ENCODE measurements around the gene SEC11A.
"Not testable (repeated sequence)": the region's sequence is repeated elsewhere in the genome, so short reads cannot be mapped to it uniquely, and the experiment has no call there.

SEC11A gene

DNA sequence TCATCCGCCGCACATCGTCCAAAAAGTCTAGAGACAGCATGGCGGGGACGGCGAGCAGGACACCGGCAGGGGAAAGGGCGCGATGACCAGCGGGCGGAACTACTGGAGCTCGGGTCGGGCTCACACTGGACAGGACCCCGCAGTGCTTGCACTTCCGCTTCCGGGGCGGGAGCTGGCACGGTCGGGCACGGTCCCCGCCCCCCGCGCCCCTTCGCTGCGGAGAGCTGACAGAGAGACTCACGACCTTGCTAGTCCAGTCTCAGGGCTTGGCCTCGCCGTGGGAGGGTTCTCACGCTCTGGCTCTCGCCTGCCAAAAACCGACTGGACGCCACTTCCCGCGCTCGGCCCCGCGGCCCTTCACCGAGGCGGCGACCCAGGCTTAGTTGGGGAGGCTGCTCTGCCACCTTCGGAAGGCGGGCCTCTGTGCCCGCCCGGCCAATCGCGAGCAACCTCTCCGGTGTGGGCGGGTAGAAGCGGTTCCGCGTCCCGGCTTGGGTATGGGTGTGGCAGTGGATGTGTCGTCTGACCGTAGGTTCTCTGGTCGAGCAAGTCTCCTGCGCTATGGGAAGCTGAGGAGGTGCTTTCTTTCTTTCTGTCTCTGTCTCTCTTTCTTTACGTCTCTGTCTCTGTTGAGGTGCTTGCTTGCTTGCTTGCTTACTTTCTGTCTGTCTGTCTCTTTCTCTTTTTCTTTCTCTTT is at the start of gene SEC11A:
Gene SEC11A, minus strand, starts transcription at position 104 of the 697 bp plus-strand sequence. Its CDS starts 64 bp downstream, at position 40.
- DNase-seq: peak; percentile 75

DNA sequence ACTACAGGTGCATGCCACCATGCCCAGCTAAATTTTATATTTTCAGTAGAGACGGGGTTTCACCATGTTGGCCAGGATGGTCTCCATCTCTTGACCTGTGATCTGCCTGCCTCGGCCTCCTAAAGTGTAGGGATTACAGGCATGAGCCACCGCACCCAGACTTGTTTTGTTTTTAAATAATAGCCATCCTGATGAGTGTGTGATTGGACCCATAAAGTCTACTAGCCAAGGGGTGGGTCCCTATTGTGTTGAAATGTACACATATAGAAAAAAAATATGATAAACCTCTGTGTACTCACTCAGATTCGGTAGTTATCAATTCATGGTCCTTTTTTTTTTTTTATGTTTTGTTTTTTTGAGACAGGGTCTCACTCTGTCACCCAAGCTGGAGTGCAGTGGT is 49.7 kb upstream of the SEC11A start:
- DNase-seq: no peak

DNA sequence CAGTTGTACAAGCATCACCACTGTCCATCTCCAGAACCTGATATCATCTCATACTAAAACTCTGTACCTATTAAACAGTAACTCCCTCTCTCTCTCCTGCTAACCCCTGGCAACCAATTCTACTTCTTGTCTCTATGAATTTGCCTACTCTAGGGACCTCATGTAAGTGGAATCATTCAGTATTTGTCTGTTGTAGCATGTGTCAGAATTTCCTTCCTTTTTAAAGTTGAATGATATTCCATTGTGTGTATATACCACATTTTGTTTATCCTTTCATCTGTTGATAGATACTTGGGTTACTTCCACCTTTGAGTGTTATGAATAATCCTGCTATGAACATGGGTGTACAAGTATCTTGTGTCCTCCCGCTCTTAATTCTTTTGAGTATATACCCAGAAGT is 49.0 kb upstream of the SEC11A start:
- DNase-seq: no peak

DNA sequence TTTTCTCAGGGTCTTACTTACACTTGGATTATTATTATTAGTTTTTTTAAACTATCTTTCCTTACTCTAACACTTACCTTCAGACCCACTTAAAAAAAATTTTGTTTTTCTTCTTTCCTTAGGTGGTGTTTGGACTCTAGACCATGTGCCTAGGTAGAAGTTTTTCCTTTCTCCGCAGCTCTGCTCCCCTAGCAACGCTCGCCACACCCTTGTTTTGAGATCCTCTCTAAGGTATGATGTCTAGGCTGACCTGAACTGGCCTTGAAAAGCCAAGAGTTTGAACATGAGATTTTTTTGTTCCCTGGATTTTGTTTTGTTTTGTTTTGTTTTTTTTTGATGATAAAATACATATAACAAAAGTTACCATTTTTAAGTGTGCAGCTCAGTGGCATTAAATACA is 48.6 kb upstream of the SEC11A start:
- DNase-seq: no peak

DNA sequence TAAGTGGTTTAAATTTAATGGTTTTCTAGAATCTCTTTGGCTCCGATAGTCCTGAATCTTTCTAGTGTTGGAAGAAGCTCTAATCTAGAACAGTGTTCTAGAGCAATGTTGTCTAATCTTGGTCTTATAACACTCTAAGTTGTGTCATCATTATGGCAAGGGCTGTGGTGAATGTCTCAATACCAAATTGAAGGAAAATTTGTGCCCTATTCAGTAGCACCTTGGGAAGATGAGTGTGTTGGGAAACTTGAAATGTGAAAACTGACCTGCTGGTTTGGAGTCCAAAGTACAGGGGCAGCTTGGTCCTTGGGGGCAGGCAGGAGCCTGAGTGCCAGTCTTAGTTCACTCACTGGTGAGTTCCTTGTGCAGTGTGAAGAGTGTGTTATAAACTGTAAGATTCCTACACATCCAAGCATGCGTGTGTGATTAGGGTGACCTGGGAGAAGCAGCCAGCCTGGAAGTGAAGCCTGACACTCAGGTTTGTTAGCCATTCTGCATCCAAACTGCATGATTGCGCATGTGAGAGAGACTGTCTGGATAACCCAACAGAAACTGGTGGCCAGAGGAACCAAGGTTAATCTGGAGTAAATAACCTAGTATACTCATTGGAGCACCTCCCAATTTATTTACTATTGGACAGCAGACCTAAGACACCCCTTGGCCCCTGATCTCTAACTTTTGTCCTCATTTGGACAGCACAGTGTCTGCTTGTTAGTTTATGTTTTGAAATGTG is 47.1 kb upstream of the SEC11A start:
- DNase-seq: no peak

DNA sequence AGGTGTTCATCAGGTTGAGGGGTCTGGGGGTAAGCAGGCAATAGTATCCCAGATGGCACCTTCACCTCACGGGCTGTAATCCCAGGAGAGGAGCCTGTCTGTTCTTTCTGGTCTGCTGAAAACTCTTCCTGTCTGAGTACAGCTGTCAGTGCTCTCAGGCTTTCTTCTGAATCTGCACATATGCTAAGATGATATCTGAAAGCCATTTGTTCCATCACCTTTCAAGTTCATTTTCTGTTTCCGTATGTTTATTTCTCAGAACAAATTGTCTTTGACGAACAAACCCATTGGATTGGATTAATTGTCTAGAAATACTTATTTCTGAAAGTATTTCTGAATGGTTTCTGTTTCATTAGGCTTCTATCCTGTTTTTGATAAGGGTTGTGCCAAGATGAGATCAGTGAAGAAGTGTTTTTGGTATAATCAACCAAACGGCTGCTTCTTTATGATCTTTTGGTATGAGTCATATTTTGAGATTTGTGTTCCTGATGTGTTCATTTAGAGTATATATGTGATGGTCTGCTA is 45.7 kb upstream of the SEC11A start:
- no peak for DNase-seq

DNA sequence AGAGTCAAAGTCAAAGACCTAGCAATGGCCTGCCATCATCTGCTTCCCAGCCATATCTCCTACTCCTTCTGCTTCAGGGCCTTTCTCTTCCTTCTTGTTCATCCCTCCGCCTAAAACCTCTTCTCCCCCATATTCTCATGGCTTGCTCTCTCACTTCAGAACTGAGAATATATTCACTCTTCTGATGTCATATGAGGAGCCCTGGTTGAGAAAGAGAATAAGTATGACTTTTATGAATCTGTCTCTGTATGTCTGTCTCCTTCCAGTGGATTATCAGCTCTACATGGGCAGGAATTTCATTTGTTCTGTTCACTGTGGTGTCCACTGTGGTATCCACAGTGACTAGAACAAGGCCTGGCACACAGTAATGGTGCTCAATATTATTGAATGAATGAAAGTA is 44.3 kb upstream of the SEC11A start:
- no peak for DNase-seq

DNA sequence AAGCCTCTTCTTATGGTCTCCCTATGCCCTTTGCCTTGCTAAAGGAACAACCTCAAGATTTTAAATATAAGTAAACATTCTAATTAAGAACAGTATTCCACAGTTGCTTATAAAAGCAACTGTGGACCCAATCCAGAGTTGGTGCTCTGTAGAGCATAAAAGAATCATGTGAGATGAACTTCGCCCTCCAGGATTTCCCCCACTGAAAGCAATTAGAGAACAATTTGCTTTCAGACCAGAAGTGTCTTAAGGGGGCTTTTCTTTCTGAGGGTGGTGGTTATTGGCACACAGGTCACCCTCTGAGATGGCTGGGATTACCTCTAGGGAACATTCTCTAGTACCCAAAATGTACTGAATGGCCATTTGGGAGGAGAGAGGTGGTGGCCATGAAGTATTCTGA is 43.1 kb upstream of the SEC11A start:
- DNase-seq: no peak

DNA sequence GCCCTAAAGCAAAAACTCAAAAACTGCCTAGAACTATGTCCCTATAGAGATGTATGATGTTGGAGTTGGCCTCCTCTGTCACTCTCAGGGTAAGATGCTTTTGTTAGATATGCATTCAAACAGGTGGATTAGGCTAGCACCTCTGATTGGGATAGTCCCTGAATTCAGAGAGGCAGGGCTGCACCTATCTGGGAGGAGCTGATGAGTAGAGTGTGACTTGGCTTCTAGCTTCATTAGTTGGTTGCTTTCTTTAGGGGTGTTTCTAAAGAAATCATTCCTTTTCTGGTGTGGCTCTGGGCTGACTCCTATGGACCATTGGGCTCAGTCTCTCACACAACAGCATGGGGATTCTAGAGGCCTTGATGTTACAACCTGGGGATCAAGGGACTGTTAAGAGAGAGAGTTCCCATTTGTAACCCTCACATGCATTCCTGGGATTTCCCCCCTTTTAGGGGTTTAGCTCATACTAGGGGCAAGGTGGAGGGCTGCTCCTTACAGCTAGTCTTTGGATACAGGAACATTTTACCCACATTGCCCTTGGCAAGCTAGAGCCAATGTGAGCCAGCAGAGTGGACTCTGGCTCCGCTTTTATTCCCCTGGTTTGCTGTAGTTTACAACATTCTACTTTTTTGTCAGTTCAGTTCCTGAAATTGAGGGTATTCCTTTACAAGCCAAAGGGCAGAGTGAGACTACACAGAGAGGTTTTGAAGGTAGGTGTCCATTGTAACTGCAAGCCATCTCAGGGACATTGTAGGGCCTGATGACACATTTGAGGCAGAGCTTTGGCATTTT is 40.0 kb upstream of the SEC11A start:
- no peak for DNase-seq

DNA sequence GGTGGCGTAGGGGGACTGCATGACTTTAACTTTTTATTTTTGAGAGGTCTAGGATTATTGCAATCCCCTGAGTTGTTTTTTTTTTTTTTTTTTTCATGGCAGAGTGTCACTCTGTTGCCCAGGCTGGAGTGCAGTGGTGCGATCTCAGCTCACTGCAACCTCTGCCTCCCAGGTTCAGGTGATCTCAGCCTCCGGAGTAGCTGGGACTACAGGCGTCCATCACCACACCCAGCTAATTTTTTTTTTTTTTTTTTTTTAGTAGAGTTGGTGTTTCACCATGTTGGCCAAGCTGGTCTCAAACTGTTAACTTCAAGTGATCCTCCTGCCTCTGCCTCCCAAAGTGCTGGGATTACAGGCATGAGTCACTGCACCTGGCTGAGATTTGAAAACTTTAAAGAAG is 39.0 kb upstream of the SEC11A start:
- not testable (repeated sequence) for DNase-seq

DNA sequence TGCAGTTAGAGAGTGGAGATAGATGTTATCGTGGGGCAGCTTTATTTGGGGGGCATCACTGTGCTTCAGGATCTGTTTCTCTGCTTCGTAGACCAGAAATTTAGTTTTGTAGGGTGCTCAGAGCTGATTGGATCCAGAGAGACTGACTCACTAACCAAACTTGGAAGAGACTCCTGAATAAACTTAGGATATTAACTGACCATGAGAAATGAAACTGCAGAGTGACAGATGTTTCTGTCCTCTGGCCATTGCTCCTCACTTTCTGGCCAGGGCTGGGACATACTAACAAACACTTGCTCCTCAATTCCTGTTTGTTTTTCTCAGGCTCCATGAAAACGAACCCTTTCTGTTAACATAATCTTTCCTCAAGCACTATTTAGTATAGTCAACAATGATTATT is 36.8 kb upstream of the SEC11A start:
- DNase-seq: no peak

DNA sequence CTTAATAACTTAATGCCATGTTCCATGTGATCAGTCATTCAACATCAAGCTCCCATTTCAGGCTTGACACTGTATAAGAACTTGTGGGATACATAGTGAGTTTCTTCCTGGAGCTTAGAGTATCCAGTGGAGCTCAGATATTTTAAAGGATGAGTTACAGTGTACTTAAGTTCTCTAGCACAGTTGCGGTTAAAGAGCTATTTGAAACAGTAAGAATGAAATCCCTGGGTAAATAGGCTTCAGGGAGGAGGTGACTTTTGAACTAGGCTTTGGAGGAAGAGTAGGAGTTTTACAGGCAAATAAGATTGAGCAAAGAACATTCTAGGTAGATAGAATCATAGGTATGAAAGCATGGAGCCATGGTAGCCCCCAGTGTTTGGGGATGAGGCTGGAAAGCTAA is 36.3 kb upstream of the SEC11A start:
- no peak for DNase-seq

DNA sequence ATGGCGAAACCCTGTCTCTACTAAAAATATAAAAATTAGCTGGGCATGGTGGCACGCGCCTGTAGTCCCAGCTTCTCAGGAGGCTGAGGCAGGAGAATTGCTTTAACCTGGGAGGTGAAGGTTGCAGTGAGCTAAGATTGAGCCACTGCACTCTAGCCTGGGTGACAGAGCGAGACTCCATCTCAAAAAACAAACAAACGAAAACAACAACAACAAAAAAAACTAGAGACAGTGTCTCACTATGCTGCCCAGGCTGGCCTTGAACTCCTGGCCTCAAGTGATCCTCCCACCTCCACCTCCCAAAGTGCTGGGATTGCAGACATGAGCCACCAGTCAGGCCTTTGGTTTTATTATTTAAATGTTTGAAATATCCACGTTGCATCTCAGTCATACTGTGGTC is 35.8 kb upstream of the SEC11A start:
- not testable (repeated sequence) for DNase-seq

DNA sequence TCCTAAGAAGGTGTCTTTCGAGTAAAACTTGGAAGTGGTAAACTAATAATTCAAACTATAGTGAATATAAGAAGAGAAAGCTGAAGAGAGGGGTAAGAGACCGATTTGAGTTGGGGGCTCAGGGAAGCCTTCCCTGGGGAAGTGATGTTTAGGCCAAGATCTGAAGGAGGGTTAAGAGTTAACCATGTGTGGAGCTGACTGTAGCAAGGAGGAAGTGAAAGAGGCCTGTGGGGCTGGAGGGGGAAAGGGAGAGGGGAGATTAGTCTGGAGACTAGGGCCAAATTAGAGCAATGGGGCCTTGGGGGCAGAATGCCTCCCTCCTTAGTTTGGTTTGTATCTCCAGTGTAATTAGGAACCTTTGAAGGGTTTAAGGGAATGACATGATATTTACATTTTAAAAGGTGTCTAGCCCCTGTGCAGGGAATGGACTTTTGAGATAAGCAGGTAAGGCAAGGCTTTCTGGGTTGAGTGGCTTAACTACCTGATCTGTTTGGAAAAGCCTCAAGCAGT is 34.7 kb upstream of the SEC11A start:
- no peak for DNase-seq

DNA sequence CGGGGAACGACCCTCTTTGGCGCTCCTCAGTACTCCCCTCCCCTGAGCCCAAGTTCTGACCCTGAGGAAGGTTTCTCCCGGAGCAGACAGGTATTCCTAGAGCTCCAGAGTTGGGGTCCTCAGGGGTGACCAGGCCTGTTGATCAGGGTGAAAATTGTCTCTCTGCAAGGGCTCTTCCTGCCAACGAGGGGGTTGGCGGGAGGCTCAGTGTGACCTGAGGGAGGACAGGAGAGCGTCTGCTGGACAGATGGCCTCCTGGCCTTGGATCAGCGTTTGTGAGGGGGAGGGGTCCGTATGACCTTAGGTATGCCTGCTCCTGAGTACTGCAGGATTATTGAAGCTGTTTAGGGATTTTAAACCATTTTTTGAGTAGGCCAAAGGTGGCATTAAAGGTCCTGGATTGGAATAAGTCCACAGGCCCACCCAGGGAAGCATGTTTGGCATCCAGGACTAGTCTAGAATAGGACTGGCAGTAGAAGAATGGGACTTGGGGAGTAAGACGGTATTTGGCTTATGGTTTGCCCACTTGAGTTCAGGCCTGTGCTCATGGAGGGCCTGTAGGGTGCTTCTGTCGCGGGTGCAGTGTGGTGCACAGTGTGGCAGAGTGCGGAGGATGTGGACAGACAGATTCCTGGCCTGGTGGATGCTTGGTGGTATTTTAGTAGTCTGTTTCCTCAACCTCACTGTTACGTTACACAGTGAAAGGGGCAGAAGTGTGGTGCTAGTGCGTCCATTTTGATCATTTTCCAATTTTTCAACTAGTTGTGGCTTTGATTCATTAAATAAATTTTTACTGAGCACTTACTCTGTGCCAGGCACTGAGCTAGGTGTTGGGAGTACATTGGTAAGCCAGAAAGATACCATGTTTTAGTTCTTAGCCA is 33.4 kb upstream of the SEC11A start:
- DNase-seq: no peak

DNA sequence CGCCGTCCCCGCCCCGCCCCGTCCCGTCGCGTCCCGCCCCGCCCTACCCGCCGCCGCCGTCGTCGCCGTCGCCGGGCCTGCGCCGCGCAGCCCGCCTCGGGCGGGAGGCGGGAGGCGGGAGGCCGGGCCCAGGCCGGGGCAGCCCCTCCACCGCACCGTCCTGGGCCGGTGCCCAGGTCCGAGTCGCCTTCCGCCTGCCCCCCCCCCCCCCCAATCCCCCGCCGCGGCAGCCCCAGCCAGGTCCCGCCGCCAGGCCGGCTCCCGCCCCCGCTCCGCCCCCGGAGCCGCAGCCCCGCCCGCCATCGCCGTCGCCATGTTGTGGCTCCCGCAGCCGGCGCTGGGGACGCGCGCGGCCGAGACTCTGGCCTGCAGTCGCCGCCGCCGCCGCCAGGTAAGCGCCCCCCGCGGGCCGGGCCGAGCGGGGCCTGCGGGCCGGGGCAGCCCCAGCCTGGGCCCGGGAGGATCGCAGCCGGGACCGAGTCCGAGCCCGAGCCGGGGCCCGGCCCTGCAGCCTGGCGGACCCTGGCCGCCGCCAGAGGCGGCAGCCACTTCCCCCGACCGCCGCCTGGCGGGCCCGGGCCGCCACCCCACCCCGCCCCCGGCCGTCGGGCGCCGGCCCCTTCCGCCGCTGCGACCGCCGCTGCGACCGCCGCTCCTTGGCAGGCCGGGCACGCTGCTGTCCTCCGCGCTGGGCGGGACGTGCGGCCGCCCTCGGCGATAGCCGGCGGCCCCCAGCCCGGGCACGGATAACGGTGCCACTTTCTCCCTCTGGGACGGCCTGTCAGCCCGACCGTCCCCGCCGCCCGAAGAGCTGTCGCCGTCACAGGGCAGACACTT is 32.6 kb upstream of the SEC11A start, which contains the start of gene ZNF592:
Gene ZNF592, plus strand, starts transcription at position 319 of the 837 bp plus-strand sequence. CDS start 34,084 bp downstream, outside the sequence.
- peak; percentile 20 for DNase-seq

DNA sequence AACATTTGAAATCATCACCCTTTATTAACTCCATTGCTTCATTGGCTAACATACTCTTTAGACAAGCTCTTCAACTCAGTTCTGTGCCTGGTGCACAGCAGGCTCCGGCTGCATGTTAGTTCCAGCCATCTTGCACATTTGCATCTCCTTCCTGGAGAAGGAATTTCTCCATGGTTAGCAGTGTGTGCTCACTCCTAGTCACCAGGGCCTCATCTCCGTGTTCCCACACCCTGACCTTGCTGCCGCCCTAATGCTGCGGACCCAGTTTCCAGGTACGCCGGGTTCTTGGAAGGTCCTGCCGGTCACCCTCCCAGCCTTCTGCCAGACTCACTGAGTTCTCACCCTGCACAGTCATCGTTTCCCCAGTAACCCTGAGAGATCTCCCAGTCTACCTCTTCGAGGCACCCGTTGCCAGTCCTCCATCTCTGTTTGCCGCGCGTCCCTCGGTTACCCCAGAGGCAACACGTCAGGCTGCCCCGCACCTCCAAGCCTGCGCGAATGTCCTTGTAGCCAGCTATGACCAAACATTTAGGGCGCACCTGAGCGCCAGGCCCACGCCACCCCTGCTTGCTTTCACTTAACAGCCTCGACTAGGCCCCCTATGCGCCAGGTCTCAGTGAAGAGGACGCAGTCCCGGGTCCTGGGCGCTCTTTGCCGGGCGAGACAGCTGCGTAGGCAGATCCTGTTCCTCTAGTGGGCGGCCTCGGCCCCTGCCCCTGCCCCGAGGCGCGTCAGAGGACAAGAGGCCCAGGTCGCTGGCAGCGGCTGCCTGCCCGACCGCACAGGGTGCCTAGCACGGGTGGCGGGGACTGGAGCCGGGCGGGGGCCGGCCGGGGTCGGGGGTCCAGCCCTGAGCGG is 31.7 kb upstream of the SEC11A start:
- peak; percentile 28 for DNase-seq

DNA sequence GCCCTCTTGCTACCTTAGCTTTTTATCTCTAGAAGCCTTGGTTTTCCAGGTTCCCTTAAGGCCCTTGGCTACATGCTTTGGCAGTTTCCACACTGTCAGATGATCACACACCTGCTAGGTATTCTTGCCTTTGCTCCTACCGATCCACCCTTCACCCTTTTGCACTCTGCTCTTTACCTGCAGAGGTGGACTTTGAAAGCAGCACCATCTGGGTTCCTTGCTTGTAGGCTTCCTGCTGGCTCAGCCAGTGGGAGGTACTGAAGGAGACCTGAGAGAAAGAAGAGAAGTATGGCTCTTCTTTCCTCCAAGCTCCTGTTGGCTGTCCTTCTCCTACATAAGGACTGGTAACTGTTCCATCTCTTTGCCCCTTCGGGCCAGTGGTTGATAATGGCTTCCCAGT is 25.2 kb upstream of the SEC11A start:
- DNase-seq: no peak

DNA sequence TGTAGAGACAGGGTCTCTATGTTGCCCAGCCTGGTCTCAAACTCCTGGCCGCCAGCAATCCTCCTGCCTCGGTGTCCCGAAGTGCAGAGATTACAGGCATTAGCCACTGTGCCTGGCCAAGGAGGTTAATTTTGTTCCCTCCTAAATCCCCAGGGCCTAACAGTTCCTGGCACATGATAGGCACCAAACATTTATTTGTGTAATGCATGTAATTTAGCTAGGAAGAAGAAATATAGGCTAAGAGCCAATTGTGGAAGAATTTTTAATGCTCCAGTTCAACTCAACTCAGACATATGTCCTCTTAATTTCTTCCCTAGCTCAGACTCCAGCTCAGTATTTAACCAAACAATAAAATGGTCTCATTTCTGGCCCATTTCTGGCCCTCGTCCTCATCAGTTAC is 24.8 kb upstream of the SEC11A start:
- DNase-seq: no peak

DNA sequence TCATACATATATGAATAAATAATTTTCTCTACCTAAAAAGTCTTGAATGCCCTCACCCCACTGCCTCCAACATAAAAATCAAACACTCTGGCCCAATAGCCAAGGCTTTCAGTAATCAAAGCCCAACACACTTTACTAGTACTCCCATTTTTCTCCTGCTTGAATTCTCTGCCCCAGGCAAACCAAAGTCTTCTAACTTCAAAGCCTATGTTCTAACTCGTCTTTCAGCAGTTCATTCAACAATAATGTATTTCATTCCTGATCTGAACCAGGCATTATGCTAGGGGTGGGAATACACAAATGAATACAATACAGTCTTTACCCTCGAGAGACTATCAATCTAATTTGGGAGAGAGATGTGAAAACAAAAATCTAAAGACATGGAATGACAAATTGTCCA is 21.1 kb upstream of the SEC11A start:
- DNase-seq: no peak
